Effector CD4-positive, alpha-beta T cell (primary cell): Measurements from ENCODE around the gene CNTNAP1.
"Not testable (repeated sequence)": the region's sequence is repeated elsewhere in the genome, so short reads cannot be mapped to it uniquely, and the experiment has no call there.

ENCODE experiments used
- DNase-seq: peaks from one replicate; pipeline ENCODE4 v3.0.0-alpha.2; 2020

The CNTNAP1 gene

GRCh38 chr17:42686520-42687128 is 4.3 kb downstream of the CNTNAP1 start:
- no peak for DNase-seq

- DNase-seq, result no peak
Observed at GRCh38 chr17:42687707-42688320, 5.5 kb downstream of the CNTNAP1 start.

GRCh38 chr17:42690596-42690995 is 8.3 kb downstream of the CNTNAP1 start:
- no peak for DNase-seq

GRCh38 chr17:42691021-42691545 is 8.8 kb downstream of the CNTNAP1 start:
- DNase-seq, result no peak

GRCh38 chr17:42692489-42692888 is 10.2 kb downstream of the CNTNAP1 start:
- DNase-seq, result no peak

- DNase-seq, result no peak
Observed at GRCh38 chr17:42694524-42694923, 12.2 kb downstream of the CNTNAP1 start.

DNA sequence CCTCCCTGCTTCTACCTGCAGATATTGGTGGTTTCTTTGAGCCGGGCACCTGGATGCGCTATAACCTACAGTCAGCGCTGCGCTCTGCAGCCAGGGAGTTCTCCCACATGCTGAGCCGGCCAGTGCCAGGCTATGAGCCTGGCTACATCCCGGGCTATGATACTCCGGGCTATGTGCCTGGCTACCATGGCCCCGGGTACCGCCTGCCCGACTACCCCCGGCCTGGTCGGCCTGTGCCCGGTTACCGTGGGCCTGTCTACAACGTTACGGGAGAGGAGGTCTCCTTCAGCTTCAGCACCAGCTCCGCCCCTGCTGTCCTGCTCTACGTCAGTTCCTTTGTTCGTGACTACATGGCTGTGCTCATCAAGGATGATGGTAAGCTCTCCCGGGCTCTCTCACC is 13.2 kb downstream of the CNTNAP1 start:
- no peak for DNase-seq

DNA sequence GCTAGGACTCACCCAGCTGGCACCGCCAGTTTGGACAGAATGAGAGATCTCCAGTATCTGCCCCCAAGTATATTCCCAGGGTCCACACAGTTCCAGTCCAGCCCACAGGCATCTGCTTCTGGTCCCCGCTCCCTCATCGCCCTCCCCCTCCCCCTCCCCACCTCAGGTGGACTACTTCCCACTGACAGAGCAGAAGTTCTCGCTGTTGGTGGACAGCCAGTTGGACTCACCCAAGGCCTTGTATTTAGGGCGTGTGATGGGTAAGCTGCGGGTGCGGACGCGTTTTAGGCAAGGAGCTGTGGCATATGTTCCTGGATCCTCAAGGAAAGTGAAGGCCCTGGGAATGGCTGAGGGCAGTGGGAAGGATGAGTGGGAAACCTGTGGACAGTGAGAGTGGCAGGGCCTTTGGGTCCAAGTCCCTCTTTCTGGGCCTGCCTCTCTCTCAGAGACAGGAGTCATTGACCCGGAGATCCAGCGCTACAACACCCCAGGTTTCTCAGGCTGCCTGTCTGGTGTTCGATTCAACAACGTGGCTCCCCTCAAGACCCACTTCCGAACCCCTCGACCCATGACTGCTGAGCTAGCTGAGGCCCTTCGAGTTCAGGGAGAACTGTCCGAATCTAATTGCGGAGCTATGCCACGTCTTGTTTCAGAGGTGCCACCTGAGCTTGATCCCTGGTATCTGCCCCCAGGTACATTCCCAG is 14.9 kb downstream of the CNTNAP1 start:
- no peak for DNase-seq

DNA sequence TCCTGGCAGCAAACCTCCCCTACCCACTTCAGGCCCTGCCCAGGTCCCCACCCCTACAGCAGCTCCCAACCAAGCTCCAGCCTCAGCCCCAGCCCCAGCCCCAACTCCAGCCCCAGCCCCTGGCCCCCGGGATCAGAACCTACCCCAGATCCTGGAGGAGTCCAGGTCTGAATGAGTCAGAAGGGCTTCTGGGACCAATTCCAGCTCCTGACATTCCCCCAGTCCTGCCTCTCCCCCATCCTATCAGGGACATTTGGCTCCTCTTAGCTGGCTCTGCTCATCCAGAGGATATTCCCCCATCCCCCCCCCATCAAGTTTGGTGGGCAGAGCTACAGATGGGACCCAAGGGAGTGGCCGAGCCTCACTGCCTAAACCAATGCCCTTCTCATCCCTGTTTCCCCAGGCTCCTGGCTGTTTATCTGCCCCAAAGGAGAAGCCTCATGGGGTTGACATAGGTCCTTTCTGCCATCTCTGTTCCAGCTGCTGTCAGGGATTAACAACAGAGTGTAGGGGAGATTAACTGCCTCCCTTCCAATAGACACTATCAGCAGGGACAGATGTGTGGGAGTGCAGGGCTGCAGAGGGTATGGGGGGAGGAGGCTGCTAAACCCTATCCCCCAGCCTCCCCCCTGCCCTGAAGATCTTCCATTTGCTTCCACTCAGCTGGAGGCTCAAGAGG is 16.5 kb downstream of the CNTNAP1 start:
- no peak for DNase-seq

DNA sequence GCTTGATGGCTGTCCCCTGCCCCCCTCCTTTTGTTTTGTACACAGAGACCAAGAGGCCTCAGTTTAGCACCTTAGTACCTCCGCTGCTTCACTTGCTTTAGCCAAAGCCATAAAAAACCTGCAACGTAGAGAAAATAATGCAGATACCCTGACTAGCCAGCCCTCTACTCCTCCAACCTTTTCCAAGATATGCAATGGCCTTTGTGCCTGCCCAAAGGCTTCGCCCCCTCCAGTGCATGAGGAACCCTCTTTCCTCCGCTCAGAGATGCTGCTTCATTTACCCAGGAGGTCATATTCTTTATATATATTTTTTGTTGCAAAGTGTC is 17.0 kb downstream of the CNTNAP1 start:
- no peak for DNase-seq

DNA sequence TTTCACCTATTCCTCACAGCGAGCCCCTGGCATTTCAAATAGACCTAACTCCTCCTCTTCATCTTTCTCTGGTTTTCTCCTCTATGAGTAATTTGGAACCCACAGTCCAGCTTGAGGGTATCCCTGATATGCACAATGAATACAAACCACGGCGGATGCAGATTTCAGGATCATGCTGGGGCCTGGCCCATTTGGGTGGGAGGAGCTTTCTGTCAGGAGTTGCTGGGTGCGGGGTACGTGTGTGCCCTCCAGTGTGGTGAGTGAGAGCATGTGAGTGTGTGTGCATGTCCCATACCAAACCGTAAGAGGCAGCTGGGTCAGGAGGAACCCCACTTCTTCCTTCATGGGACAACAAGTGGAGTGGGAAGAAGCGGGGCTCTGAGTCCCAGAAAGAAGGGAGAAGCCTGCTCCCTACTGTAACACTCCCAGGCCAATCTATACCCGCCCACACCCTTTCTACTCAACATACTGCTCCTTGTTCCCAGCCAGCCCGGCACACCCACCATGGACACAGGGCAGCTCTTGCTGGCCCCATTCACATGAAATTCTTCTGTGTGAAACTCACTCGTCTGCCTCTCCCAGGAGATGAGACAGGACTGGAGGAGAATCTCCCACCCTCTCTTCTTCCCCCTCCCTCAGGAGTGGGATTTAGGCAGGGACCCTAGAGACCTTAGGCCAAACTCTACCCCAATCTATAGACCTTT is 18.4 kb downstream of the CNTNAP1 start:
- no peak for DNase-seq

- DNase-seq, result no peak
Observed at GRCh38 chr17:42702446-42702845, 20.1 kb downstream of the CNTNAP1 start.

DNA sequence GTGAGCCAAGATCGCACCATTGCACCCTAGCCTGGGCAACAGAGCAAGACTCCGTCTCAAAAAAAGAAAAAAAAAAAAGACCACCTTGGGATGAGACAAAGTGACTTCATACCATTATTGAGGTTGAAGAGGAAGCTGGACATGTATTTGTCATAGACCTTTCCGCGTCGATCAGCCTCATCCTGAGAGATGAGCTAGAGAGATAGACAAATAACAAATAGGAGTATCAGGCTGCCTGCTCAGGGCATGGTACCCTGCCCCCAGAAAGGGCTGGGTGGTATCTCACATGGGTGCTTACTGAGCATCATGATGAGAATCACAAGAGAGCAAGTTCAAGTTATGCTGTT is 22.1 kb downstream of the CNTNAP1 start:
- no peak for DNase-seq

- DNase-seq, result no peak
Observed at GRCh38 chr17:42704837-42705494, 22.6 kb downstream of the CNTNAP1 start.

GRCh38 chr17:42706732-42707131 is 24.4 kb downstream of the CNTNAP1 start:
- DNase-seq, result peak; percentile 24

DNA sequence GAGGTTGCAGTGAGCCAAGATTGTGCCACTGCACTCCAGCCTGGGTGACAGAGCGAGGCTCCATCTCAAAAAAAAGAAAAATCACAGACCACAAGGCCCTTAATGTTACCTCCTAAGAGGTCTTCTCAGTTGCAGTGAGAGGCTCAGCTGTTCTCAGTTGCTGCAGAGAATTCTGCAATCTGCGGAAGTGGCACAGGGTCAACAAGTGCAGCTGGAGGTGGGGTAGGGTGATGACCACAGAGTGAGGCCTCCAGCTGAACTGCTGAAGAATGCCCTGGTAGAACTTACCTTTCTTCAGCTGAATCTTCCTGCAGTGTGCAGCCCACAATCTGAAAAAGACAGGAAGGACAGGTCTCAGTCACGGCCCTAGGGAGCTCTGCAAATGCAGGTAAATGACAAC is 26.3 kb downstream of the CNTNAP1 start:
- no peak for DNase-seq

- no peak for DNase-seq
Observed at GRCh38 chr17:42709561-42709960, 27.2 kb downstream of the CNTNAP1 start.

GRCh38 chr17:42720996-42721583 is 38.8 kb downstream of the CNTNAP1 start:
- peak; percentile 38 for DNase-seq

GRCh38 chr17:42723636-42724035 is 41.3 kb downstream of the CNTNAP1 start:
- no peak for DNase-seq

DNA sequence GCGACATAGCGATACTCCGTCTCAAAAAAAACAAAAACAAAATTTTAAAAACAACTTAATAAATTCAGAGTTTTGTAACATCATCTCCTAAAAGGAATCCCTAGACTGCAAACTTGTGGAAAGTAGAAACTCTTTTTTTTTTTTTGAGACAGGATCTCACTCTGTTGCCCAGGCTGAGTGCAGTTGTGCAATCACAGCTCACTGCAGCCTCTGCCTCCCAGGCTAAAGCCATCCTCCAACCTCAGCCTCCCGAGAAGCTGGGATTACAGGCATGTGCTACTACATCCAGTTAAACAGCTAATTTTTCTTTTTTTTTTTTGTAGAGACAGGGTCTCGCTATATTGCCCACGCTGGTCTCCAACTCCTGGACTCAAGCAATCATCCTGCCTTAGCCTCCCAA is 42.8 kb downstream of the CNTNAP1 start:
- no peak for DNase-seq

GRCh38 chr17:42740699-42741098 is 58.4 kb downstream of the CNTNAP1 start:
- no peak for DNase-seq

- DNase-seq, result not testable (repeated sequence)
Observed at GRCh38 chr17:42742916-42743315, 60.6 kb downstream of the CNTNAP1 start.
